Cardiac muscle cell (in vitro differentiated cells and primary cell): Measurements from ENCODE around the gene E2F2. TPM values are rescaled to one million over a fixed set of nuclear protein-coding genes. Genes with fewer than 3 reads are reported as not detected.
"Not testable (repeated sequence)": the region's sequence is repeated elsewhere in the genome, so short reads cannot be mapped to it uniquely, and the experiment has no call there.

Source experiments
- DNase-seq, 2 donors: peaks; one replicate each; pipeline versions ENCODE4 v3.0.0 to v3.0.0-alpha.2; 2010 to 2017; ENCODE audit warnings: low read depth in 1 of 2, low spot score in 1 of 2
- H3K27ac ChIP-seq: fragments of 200-600 bp; sonication (generic); 2 replicates; pipeline ENCODE4 v1.5.1; 2016
- H3K27me3 ChIP-seq: fragments of 200-600 bp; sonication (generic); 2 replicates; pipeline ENCODE4 v1.6.0; 2016; ENCODE audit warnings: control low read depth
- H3K36me3 ChIP-seq: fragments of 200-600 bp; sonication (generic); 2 replicates; pipeline ENCODE4 v1.5.1; 2016; ENCODE audit warnings: control low read depth
- H3K4me1 ChIP-seq: fragments of 200-600 bp; sonication (generic); 2 replicates; pipeline ENCODE4 v1.8.1; 2017; ENCODE audit warnings: low read depth, mild to moderate bottlenecking, mixed run types
- H3K4me3 ChIP-seq: fragments of 200-600 bp; sonication (generic); 2 replicates; pipeline ENCODE4 v1.5.1; 2016; ENCODE audit warnings: mild to moderate bottlenecking
- H3K9me3 ChIP-seq: fragments of 200-600 bp; sonication (generic); 2 replicates; pipeline ENCODE4 v1.5.1; 2017; ENCODE audit warnings: low read depth, mild to moderate bottlenecking, control low read depth
- polyA plus RNA-seq: library from polyadenylated mRNA; unstranded; fragments of >200 nt; fragmentation: Nextera tagmentation; extraction: Ambion mirVana; gene quantifications from 2 replicates; pipeline ENCODE4 v1.2.1, GENCODE V29; 2016
- total RNA-seq: library from RNA; depleted of rRNA; stranded (reverse); fragments of >200 nt; gene quantifications from 2 replicates; pipeline ENCODE4 v1.2.3, GENCODE V29; 2016
- TF ChIP-seq, protein P1 (sequence below): IDR thresholded peaks from 2 replicates; pipeline ENCODE4 v1.5.1; 2012; ENCODE audit warnings: low read depth, mild to moderate bottlenecking, low read length

The E2F2 gene
- total and polyA plus RNA-seq, 2 experiments from 2014 or later: 2.1 to 2.2 TPM

DNA sequence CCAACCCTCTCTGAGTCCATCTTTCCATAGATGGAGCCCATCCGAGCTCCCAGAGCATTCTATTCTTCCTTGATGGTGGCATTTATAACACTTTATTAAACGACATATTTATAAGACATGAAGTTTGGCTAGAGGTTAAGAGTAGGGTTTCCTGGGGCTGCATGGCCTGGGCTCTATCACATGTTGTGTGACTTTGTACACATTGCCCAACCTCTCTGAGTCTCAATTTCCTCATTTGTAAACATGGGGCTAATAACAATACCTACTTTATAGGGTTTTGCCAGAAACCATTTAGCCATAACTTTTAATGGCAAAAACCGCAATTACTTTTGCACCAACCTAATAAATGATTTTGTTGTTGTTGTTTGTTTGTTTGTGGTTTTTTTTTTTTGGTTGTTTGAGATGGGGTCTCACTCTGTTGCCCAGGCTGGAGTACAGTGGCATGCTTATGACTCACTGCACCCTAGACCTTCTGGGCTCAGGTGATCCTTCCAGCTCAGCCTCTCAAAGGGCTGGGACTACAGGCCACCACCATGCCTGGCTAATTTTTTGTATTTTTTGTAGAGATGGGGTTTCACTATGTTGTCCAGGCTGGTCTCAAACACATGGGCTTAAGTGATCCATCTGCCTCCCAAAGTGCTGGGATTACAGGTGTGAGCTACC is 33.1 kb downstream of the E2F2 start:
- TF ChIP-seq, protein P1, sequence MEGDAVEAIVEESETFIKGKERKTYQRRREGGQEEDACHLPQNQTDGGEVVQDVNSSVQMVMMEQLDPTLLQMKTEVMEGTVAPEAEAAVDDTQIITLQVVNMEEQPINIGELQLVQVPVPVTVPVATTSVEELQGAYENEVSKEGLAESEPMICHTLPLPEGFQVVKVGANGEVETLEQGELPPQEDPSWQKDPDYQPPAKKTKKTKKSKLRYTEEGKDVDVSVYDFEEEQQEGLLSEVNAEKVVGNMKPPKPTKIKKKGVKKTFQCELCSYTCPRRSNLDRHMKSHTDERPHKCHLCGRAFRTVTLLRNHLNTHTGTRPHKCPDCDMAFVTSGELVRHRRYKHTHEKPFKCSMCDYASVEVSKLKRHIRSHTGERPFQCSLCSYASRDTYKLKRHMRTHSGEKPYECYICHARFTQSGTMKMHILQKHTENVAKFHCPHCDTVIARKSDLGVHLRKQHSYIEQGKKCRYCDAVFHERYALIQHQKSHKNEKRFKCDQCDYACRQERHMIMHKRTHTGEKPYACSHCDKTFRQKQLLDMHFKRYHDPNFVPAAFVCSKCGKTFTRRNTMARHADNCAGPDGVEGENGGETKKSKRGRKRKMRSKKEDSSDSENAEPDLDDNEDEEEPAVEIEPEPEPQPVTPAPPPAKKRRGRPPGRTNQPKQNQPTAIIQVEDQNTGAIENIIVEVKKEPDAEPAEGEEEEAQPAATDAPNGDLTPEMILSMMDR: no peak
- DNase-seq: no peak
- Histone ChIP-seq H3K27me3 (no peaks in the 10 kb centered on the region), H3K4me3 (no peak overlapping the region), H3K27ac (no peak overlapping the region), H3K9me3 (no peaks in the 10 kb centered on the region), H3K4me1 (no peaks in the 10 kb centered on the region), H3K36me3 (no peaks in the 10 kb centered on the region)

DNA sequence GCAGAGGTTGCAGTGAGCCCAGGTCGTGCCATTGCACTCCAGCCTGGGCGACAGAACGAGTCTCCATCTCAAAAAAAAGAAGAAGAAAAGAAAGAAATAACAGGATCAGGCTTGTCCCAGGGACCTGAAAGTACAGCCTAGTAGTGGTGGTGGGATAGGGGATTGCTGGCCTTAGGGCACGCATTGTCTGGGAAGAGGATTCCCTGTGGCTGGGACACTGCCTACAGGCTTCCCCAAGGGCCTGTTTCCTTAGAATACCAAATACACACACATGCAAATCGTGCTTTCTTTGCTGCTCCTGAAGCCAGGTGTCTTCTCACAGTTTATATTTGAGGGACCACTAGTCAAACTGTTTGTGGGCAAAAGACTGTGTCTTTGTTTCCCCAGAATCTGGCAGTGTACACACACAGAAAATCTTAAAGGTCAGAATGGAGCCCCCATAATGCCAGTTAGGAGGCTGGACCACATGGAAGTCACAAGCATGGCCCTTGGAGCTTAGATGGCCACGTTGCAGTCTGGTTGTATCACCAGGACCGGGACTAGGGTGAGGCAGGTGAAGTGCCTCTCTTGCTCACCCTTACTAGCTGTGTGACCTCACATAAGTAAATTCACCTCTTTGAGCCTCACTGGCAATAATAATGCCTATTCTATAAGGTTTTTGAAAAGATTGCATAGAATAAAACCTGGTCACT is 34.4 kb downstream of the E2F2 start:
- no peak overlapping the region for H3K4me3 ChIP-seq
- no peak for DNase-seq
- H3K4me1 ChIP-seq: no peaks in the 10 kb centered on the region
- H3K36me3 ChIP-seq: no peaks in the 10 kb centered on the region
- TF ChIP-seq, protein P1: no peak
- no peaks in the 10 kb centered on the region for H3K27me3 ChIP-seq
- no peak overlapping the region for H3K27ac ChIP-seq
- H3K9me3 ChIP-seq: no peaks in the 10 kb centered on the region

DNA sequence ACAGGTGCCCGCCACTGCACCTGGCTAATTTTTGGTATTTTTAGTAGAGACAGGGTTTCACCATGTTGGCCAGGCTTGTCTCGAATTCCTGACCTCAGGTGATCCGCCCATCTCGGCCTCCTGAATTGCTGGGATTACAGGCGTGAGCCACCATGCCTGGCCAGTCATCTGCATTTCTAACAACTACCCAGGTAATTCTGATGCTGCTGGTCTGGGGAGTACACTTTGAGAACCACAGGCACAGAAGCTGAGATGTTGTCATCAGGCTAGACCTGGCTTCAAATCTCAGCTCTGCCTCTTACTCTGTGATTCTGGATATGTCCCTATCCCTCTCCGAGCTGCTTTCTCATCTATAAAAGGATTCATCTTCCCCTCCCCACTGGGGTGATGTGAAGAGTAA is 36.2 kb downstream of the E2F2 start:
- H3K9me3 ChIP-seq, DNase-seq, H3K27ac ChIP-seq, H3K4me1 ChIP-seq, H3K27me3 ChIP-seq, H3K36me3 ChIP-seq, H3K4me3 ChIP-seq: not testable (repeated sequence)

DNA sequence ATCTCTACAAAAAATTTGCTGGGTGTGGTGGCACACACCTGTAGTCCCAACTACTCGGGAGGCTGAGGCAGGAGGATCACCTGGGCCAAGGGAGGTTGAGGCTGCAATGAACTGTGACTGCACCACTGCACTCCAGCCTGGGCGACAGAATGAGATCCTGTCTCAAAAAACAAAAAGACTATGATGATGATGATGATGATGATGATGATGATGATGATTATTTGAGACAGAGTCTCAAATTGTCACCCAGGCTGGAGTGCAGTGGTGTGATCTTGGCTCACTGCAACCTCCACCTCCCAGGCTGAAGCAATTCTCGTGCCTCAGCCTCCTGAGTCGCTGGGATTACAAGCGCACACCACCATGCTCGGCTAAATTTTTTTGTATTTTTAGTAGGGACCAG is 38.3 kb downstream of the E2F2 start:
- H3K27ac ChIP-seq, DNase-seq, H3K27me3 ChIP-seq, H3K36me3 ChIP-seq, H3K9me3 ChIP-seq, H3K4me1 ChIP-seq, H3K4me3 ChIP-seq: not testable (repeated sequence)

DNA sequence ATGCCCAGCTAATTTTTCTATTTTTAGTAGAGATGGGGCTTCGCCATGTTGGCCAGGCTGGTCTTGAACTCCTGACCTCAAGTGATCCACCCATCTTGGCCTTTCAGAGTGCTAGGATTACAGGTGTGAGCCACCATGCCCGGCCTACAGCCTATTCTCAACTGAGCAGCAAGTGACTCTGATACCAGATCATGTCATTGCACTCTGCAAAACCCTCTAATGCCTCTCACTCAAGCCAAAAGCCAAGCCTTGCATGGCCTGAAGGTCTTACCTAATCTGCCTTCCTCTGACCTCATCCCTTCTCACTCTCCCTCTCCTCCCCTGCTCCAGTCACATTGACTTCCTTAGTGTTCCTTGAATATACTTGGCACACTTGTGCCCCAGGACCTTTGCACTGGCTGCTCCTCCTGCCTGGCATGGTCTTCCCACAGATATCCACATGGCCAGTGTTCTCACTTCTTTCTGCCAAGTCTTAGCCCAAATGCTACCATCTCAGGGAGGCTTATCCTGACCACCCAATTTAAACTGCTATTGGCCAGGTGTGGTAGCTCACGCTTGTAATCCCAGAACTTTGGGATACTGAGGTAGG is 38.8 kb downstream of the E2F2 start:
- no peaks in the 10 kb centered on the region for H3K27me3 ChIP-seq
- no peak for DNase-seq
- TF ChIP-seq, protein P1: no peak

DNA sequence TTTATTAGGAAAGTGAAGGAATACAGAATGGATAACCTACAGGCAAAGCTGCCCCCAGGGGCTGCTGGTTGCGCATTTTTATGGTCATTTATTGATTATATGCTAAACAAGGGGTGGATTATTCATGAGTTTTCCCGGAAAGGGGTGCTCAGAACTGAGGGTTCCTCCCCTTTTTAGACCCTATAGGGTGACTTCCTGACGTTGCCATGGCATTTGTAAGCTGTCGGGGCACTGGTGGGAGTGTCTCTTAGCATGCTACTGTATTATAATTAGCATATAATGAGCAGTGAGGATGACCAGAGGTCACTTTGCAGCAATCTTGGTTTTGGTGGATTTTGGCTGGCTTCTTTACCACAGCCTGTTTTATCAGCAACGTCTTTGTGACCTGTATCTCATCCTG is 41.2 kb downstream of the E2F2 start:
- H3K4me1 ChIP-seq: peaks cover 14% of the 10 kb centered on the region
- no peak overlapping the region for H3K4me3 ChIP-seq
- TF ChIP-seq, protein P1: no peak
- H3K9me3 ChIP-seq: no peaks in the 10 kb centered on the region
- H3K27ac ChIP-seq: no peak overlapping the region
- H3K27me3 ChIP-seq: no peaks in the 10 kb centered on the region
- DNase-seq: no peak
- no peaks in the 10 kb centered on the region for H3K36me3 ChIP-seq

More for the DNA sequence above, 38.8 kb downstream of the E2F2 start:
- no peak overlapping the region for H3K27ac ChIP-seq
- H3K4me3 ChIP-seq: no peak overlapping the region
- no peaks in the 10 kb centered on the region for H3K36me3 ChIP-seq
- H3K9me3 ChIP-seq: no peaks in the 10 kb centered on the region
- no peaks in the 10 kb centered on the region for H3K4me1 ChIP-seq
